ENCODE measurements around the gene CCHCR1.

DNA sequence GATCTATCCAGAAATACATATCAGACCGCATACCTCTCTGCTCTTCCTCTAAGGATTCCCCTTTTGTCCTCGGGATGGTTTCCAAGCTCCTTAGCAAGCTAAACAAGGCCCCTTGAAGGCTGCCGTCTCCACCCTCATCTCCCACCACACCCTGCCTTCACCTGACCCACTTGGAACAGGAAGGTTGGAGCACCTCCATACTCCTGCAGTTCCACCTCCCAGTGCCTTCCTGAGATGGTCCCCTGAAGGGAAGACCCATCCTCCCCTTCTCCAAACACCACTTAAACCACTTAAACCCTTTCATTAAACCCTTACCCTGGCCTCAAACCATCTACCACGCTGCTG lies 21.4 kb upstream of the CCHCR1 start:
- no peak for TF ChIP-seq GATA2 (IDR thresholded peaks at IDR 0.05; ENCODE audit: low read depth, low read length)
- TF ChIP-seq GATA3 (IDR thresholded peaks at IDR 0.05; ENCODE audit: low read depth, low read length) = no peak
